SH-SY5Y (cell line): ENCODE measurements around the gene OSBPL3.

Experiments
- GATA2 ChIP-seq: IDR thresholded peaks from 2 replicates; pipeline ENCODE4 v1.6.1; 2011; ENCODE audit warnings: mild to moderate bottlenecking, low read depth, low read length
- GATA3 ChIP-seq: IDR thresholded peaks from 2 replicates; pipeline ENCODE4 v1.6.1; 2011; ENCODE audit warnings: low read depth, mild to moderate bottlenecking, low read length, moderate library complexity

DNA sequence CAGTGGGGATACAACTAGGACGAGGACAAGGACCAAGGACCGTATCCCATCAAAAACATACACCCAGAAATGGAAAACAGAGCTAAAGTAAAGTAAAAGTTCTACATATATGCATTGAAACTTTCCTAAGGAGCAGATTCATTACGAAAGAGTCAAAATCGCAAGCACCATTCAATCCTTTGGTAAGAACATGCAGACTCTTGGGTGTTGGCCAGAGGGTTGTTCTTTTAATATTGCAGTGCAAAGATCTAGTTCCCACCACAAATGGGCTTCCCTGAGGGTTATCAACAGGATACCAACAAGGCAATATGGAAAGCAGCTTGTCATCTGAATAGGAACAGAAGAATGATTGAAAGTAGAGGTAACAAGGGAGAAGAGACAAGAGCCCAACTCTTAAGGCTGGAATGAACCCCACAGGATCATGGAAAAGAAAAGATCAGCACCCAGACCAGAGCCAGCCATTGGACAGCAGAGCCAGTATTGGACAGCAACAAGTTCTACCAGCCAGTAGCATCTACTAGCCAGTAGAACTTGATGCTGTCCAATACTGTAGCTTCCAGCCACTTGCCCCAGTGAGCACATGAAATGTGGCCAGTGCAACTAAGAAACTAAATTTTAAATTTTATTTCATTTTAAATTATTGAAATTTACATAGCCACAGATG lies 66.0 kb downstream of the OSBPL3 start:
- TF ChIP-seq GATA3: no peak
- TF ChIP-seq GATA2: no peak
